Caco-2 (cell line): ENCODE measurements around the gene PXMP4. TPM values are rescaled to one million over a fixed set of nuclear protein-coding genes. Genes with fewer than 3 reads are reported as not detected.

Experiments
- BruUV-seq: library from RNA; stranded (reverse); fragments of 400-500 nt; replicated peaks from 2 replicates; lab custom pipeline; 2021; lab: Mats Ljungman, UMichigan
- CTCF ChIA-PET: fragments of 300-600 bp; sonication (Branson Sonifier 250); formaldehyde crosslinking; loops from one replicate; lab custom pipeline; 2022; ENCODE audit warnings: antibody characterized with exemption; lab: Charles Lee
- POLR2A ChIA-PET: fragments of 300-600 bp; sonication (Branson Sonifier 250); formaldehyde crosslinking; loops from one replicate; lab custom pipeline; 2022; ENCODE audit warnings: antibody characterized with exemption; lab: Charles Lee
- DNase-seq, 2 experiments: peaks; one replicate each; pipeline versions ENCODE4 v3.0.0 to v3.0.0-alpha.2; 2020 to 2022
- H3K27me3 ChIP-seq: replicated peaks from 2 replicates; pipeline ENCODE4 v1.6.0; 2011; ENCODE audit warnings: low read length; ENCODE audit not compliant: control insufficient read depth, insufficient read depth
- H3K36me3 ChIP-seq: 2 replicates; pipeline ENCODE4 v1.5.1; 2011; ENCODE audit warnings: low read length; ENCODE audit not compliant: control insufficient read depth, insufficient read depth
- H3K4me1 ChIP-seq: fragments of 250-450 bp; sonication (Bioruptor Pico); 2 replicates; pipeline ENCODE4 v1.5.1; 2020; ENCODE audit warnings: mild to moderate bottlenecking
- H3K4me3 ChIP-seq: 2 replicates; pipeline ENCODE4 v1.5.1; 2011; ENCODE audit warnings: low read depth, mild to moderate bottlenecking, control low read depth, low read length
- H3K9me3 ChIP-seq: fragments of 250-450 bp; sonication (Bioruptor Pico); 2 replicates; pipeline ENCODE4 v1.5.1; 2020; ENCODE audit warnings: mild to moderate bottlenecking, moderate library complexity
- H3K27ac Mint-ChIP-seq: one replicate; pipeline ENCODE4 v1.8.0; 2022; ENCODE audit warnings: mixed read lengths; ENCODE audit not compliant: unreplicated experiment
- H3K27me3 Mint-ChIP-seq: one replicate; pipeline ENCODE4 v1.8.0; 2022; ENCODE audit warnings: mixed read lengths; ENCODE audit not compliant: insufficient read depth, unreplicated experiment
- H3K36me3 Mint-ChIP-seq: one replicate; pipeline ENCODE4 v1.8.0; 2022; ENCODE audit warnings: mild to moderate bottlenecking, mixed read lengths; ENCODE audit not compliant: insufficient read depth, unreplicated experiment
- H3K4me1 Mint-ChIP-seq: one replicate; pipeline ENCODE4 v1.8.0; 2022; ENCODE audit warnings: low read depth, mixed read lengths; ENCODE audit not compliant: unreplicated experiment
- H3K4me3 Mint-ChIP-seq: one replicate; pipeline ENCODE4 v1.8.0; 2022; ENCODE audit warnings: mild to moderate bottlenecking, moderate library complexity, mixed read lengths; ENCODE audit not compliant: unreplicated experiment
- H3K9me3 Mint-ChIP-seq: one replicate; pipeline ENCODE4 v1.8.0; 2022; ENCODE audit warnings: mixed read lengths; ENCODE audit not compliant: unreplicated experiment
- intact Hi-C: fragments of 100-400 bp; cut with micrococcal nuclease; formaldehyde crosslinking; loops from one replicate; pipeline ENCODE4 v1.10.0; 2022; ENCODE audit not compliant: unreplicated experiment
- total RNA-seq: library from RNA; stranded (reverse); gene quantifications from 2 replicates; pipeline ENCODE4 v1.2.3, GENCODE V29; 2022
- TF ChIP-seq, protein P1 (sequence below), 2 experiments: fragments of 200-600 bp in 1 of 2; IDR thresholded peaks; 1 replicate in 1 of 2; 2 replicates in 1 of 2; pipeline versions ENCODE4 v1.5.1 to v1.8.0; 2011 to 2022; ENCODE audit warnings: antibody characterized with exemption in 1 of 2, control low read depth in 1 of 2, inconsistent platforms in 1 of 2, low read depth in 1 of 2, low read length in 1 of 2, mild to moderate bottlenecking in 1 of 2, moderate library complexity in 1 of 2; ENCODE audit not compliant: insufficient read depth in 1 of 2, severe bottlenecking in 1 of 2, unreplicated experiment in 1 of 2

Gene PXMP4
- total RNA-seq, 1 experiment from 2014 or later, result 39.5 TPM

DNA sequence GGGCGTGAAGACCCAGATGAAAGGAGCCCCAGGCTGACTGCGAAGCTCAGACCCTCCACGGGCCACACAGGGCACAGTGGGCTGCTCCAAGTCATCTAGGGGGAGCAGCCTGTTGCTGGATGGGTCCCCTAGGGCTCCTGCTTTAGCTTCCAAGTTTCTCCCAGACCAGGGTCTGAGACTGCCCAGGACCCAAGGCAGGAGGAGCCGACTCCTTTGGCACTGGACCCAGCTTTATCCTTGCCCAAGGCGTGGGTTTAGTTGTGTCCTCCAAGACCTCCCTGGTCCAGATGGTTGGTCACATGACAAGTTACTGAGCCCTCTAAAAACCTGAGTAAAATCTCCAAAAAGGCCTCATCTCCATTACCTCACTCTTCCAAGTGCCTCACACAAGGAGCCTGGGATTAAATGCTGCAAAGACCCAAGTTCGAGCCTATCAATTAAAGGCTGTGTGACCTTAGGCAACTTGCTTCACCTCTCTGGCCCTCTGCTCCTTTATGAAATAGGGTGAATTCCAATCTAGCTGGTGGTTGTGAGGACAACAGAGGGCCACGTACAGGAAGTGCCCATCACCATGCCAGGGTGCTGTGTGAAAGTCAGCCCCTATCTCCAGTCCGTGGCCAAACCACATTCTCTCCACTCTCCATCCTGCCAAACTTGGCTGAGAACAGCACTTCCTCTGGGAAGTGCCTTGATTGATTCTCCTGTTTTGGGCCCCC lies 48.4 kb downstream of the PXMP4 start:
- POLR2A ChIA-PET, result no interaction called here
- Histone ChIP-seq H3K9me3 (no peaks in the 10 kb centered on the region), H3K4me3 (no peak overlapping the region), H3K27me3 (no peaks in the 10 kb centered on the region), H3K36me3 (peaks cover 11% of the 10 kb centered on the region), H3K4me1 (peaks cover 18% of the 10 kb centered on the region)
- no peak for DNase-seq
- BruUV-seq, result TSS peak; percentile 29
- peak overlapping the region; percentile 99 for H3K4me3 Mint-ChIP-seq
- H3K27ac Mint-ChIP-seq, result peak overlapping the region; percentile 98
- H3K4me1 Mint-ChIP-seq, result peaks cover 39% of the 10 kb centered on the region
- peaks cover 56% of the 10 kb centered on the region for H3K36me3 Mint-ChIP-seq
- intact Hi-C loops, result loop anchor here (5.0 kb wide), 1 partner anchor 141 kb away; the partner anchor contains the start of gene CHMP4B
- CTCF ChIA-PET, result interaction anchor here (0.6 to 1.9 kb wide), 5 partner anchors 48 to 145 kb away, joined by 3 to 4 read pairs (median 3); partner anchors contain the start of gene PXMP4
- H3K27me3 Mint-ChIP-seq, result no peaks in the 10 kb centered on the region
- TF ChIP-seq, protein P1, sequence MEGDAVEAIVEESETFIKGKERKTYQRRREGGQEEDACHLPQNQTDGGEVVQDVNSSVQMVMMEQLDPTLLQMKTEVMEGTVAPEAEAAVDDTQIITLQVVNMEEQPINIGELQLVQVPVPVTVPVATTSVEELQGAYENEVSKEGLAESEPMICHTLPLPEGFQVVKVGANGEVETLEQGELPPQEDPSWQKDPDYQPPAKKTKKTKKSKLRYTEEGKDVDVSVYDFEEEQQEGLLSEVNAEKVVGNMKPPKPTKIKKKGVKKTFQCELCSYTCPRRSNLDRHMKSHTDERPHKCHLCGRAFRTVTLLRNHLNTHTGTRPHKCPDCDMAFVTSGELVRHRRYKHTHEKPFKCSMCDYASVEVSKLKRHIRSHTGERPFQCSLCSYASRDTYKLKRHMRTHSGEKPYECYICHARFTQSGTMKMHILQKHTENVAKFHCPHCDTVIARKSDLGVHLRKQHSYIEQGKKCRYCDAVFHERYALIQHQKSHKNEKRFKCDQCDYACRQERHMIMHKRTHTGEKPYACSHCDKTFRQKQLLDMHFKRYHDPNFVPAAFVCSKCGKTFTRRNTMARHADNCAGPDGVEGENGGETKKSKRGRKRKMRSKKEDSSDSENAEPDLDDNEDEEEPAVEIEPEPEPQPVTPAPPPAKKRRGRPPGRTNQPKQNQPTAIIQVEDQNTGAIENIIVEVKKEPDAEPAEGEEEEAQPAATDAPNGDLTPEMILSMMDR (IDR thresholded peaks at IDR 0.05; ENCODE audit: insufficient read depth in 1 of 2, low read depth in 1 of 2, low read length in 1 of 2, severe bottlenecking in 1 of 2, unreplicated experiment in 1 of 2), result no peak
- no peaks in the 10 kb centered on the region for H3K9me3 Mint-ChIP-seq

DNA sequence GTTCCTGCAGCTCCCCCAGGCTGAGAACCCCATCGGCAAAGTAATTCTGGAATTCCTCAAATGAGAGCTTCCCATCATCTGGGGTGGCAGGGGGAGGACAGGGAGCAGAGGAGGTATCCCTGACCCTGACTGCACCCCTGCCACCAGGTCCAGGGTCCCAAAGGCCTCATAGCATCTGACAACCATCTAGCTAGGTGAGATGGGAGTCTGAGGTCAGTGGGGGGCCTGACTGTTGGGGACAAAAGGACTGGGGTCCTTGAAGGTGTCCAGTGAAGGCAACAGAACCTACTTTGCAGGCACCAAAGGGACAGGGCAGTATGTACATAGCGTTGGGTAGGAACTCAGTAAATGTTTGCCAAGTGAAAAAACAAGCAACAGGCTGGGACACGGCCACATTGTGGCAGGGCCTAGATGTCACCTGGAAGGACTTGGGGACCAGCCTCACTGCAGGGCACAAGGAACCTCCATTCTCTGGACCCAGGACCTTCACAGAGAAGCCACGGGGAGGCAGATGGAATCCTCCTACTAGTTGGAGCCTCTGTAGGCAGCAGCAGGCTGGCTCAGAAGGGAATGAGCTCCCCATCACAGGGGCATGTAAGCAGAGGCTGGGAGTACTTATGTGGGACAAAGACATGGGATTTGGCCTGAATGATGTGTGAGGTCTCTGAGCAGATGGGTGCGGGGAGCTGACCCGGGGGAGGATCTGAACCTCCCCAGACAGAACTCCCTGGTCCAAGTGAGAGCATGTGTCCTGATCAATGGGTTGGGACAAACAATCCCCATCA lies 49.2 kb downstream of the PXMP4 start:
- BruUV-seq, result no TSS peak
- no peak overlapping the region for H3K4me3 ChIP-seq
- Mint-ChIP-seq H3K4me1 (peaks cover 35% of the 10 kb centered on the region), H3K27me3 (no peaks in the 10 kb centered on the region), H3K4me3 (peak overlapping the region; percentile 6), H3K27ac (no peak overlapping the region), H3K9me3 (no peaks in the 10 kb centered on the region), H3K36me3 (peaks cover 54% of the 10 kb centered on the region)
- intact Hi-C loops, result loop anchor here (5.0 kb wide), 1 partner anchor 141 kb away; the partner anchor contains the start of gene CHMP4B
- no peaks in the 10 kb centered on the region for H3K9me3 ChIP-seq
- TF ChIP-seq, protein P1 (IDR thresholded peaks at IDR 0.05; ENCODE audit: insufficient read depth in 1 of 2, low read depth in 1 of 2, low read length in 1 of 2, severe bottlenecking in 1 of 2, unreplicated experiment in 1 of 2), result no peak
- H3K27me3 ChIP-seq, result no peaks in the 10 kb centered on the region
- peaks cover 11% of the 10 kb centered on the region for H3K36me3 ChIP-seq
- POLR2A ChIA-PET, result no interaction called here
- H3K4me1 ChIP-seq, result peaks cover 23% of the 10 kb centered on the region
- CTCF ChIA-PET, result interaction anchor here (0.6 to 1.9 kb wide), 3 partner anchors 49 to 142 kb away, joined by 3 to 4 read pairs (median 3); partner anchors contain the start of gene PXMP4
- DNase-seq, result no peak
